GM18508 (cell line): ENCODE data around the gene MAPK8.

Experiments used
- ATAC-seq: cut with Tn5 transposase; IDR thresholded peaks from one replicate; pipeline ENCODE4 v1.9.1; 2021; ENCODE audit warnings: moderate number of reproducible peaks; ENCODE audit not compliant: insufficient read depth, unreplicated experiment

The MAPK8 gene

GRCh38 chr10:48442809-48443177 is 136.3 kb downstream of the MAPK8 start:
- ATAC-seq: no peak

GRCh38 chr10:48444266-48444665 is 137.8 kb downstream of the MAPK8 start:
- ATAC-seq: no peak

GRCh38 chr10:48444861-48445841 is 138.7 kb downstream of the MAPK8 start:
- no peak for ATAC-seq

- ATAC-seq: no peak
These were observed 139.5 kb downstream of the MAPK8 start for GRCh38 chr10:48445932-48446331.

GRCh38 chr10:48446785-48447184 is 140.3 kb downstream of the MAPK8 start:
- no peak for ATAC-seq

GRCh38 chr10:48447356-48448215 is 141.1 kb downstream of the MAPK8 start:
- ATAC-seq: no peak

- no peak for ATAC-seq
These were observed 142.3 kb downstream of the MAPK8 start for GRCh38 chr10:48448796-48449195.

- ATAC-seq: no peak
These were observed 143.2 kb downstream of the MAPK8 start for GRCh38 chr10:48449501-48450232.

- no peak for ATAC-seq
These were observed 143.8 kb downstream of the MAPK8 start for GRCh38 chr10:48450233-48450740.

GRCh38 chr10:48450741-48451466 is 144.4 kb downstream of the MAPK8 start:
- ATAC-seq: no peak

GRCh38 chr10:48451969-48452878 is 145.7 kb downstream of the MAPK8 start:
- ATAC-seq: no peak

GRCh38 chr10:48452879-48453412 is 146.5 kb downstream of the MAPK8 start:
- no peak for ATAC-seq

- no peak for ATAC-seq
These were observed 147.2 kb downstream of the MAPK8 start for GRCh38 chr10:48453451-48454301.

- no peak for ATAC-seq
These were observed 148.0 kb downstream of the MAPK8 start for GRCh38 chr10:48454302-48455054.

GRCh38 chr10:48455055-48455391 is 148.5 kb downstream of the MAPK8 start:
- ATAC-seq: no peak

GRCh38 chr10:48455392-48456151 is 149.1 kb downstream of the MAPK8 start:
- ATAC-seq: no peak
